Testis (tissue), 2 donors: ENCODE results near the gene FHOD1.

ENCODE experiments used
- CTCF ChIP-seq, 3 experiments: fragments of 450-650 bp in 2 of 3; fragments of 200-600 bp in 1 of 3; sonication (generic) in 1 of 3; IDR thresholded peaks; one replicate each; pipeline ENCODE4 v1.5.1; 2016 to 2019; ENCODE audit warnings: antibody characterized with exemption in 3 of 3, mild to moderate bottlenecking in 2 of 3, moderate library complexity in 1 of 3
- POLR2A ChIP-seq: fragments of 450-650 bp; IDR thresholded peaks from one replicate; pipeline ENCODE4 v1.6.1; 2017; ENCODE audit warnings: antibody characterized with exemption, mild to moderate bottlenecking, moderate library complexity

- TF ChIP-seq POLR2A: no peak
- TF ChIP-seq CTCF (IDR thresholded peaks at IDR 0.05): no peak
These were observed 20.9 kb downstream of the FHOD1 start for GRCh38 chr16:67226295-67226803.
